GM19463 (cell line): Measurements from ENCODE around the gene TWIST2.

ENCODE experiments used
- ATAC-seq: cut with Tn5 transposase; IDR thresholded peaks from one replicate; pipeline ENCODE4 v1.9.1; 2021; ENCODE audit warnings: mild to moderate bottlenecking, moderate library complexity; ENCODE audit not compliant: unreplicated experiment

TWIST2 gene

GRCh38 chr2:238936162-238937052 lies 88.5 kb downstream of the TWIST2 start:
- no peak for ATAC-seq

DNA sequence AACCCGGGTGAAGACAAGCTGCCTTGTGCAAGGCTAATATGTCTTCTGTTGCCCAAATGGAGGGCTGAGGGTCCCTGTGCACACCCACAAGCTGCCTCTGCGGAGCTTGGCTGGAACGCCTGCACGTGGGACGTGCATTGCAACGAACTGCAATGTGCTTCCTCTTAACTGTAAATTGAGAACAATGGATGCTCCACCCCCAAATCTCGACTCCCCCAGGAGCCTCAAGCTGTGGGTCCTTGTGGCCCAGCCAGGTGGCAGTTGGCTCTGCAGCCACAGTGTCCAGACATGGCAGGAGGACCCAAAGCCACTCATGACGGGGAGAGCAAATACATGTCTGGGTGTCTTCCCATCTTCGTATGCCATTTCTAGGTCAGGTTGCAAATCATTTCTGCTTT lies 90.1 kb downstream of the TWIST2 start:
- ATAC-seq = no peak

GRCh38 chr2:238938401-238939055 lies 90.6 kb downstream of the TWIST2 start:
- no peak for ATAC-seq

DNA sequence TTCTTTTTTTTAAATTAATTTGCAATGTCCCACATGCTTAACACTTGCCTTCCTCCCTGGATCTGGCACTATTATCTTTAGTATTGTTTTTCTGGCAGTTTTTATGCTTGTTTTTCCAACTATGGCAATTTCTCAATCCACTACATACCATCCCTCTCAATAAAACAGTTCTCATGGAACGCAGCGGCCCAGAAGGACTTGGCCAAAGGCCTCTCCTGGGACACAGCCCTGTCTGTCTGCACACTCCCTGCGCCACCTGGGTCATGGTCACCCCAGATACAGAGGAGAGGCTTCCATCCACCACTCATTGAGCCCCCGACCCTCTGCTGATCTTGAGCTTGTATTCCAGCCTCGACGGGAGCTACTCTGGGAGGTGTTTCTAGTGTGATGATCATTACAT lies 91.2 kb downstream of the TWIST2 start:
- no peak for ATAC-seq

- no peak for ATAC-seq
Observed at GRCh38 chr2:238939521-238940403, 91.9 kb downstream of the TWIST2 start.

- no peak for ATAC-seq
Observed at GRCh38 chr2:238940806-238941205, 92.9 kb downstream of the TWIST2 start.

GRCh38 chr2:238941262-238941792 lies 93.4 kb downstream of the TWIST2 start:
- no peak for ATAC-seq

- ATAC-seq = no peak
Observed at GRCh38 chr2:238942080-238942725, 94.3 kb downstream of the TWIST2 start.

DNA sequence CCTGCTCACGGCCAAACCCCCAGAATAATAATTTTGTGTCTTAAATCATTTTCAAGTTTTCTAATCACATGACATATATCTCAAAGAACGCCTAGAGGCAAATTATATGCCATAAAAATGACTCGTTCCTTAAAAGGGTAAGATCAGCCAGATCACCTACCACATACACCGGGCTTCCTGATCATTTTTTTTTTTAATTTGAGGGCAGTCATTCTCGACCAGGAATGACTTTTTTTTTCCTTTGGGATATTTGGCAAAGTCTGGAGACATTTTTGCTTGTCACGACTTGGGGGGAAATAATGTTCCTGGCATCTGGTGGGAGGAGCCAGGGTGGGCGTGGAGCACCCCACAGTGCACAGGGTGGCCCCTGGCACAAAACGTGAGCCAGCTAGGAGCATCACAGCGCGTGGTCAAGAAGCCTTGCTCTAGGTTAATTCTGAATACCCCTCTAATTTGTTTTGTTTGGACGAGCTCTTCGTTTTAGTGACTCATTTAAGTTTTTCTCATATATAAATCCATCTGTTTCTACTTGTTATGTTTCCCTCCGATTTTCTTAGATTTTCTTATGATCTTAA lies 94.9 kb downstream of the TWIST2 start:
- no peak for ATAC-seq

DNA sequence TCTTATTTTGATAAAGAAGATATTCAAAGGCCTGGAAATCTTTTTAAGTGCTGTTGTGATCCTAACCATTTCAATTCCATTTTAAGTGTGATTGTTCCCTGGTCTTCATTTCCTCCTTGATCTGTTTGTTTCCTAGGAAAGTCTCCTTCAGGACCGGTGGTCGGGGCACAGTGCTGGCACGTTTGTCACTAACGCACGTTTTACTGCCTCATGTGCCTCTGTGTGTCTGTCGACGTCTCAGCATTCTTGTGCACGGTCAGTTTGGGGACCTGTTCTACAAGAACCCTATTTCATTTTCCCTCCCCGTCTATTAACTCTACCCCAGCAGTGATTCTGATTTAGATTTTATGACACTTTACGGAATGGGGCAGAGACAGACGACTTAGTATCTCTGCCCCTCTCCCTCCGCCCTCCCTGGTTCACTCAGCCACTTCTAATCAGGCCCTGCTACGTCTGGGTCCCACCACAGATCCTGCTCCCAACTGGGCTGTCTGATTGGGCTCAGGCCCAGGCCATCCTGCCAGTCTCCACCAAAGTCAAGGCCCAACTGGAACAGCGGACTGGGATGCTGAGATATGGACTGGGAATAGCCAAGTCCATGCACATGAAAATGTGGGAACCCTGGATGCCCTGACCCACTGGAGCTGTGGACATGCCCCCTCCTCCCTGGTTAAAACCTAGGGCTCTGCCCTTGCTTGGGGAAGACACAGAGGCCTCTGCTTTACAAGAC lies 95.6 kb downstream of the TWIST2 start:
- ATAC-seq = no peak

- no peak for ATAC-seq
Observed at GRCh38 chr2:238945433-238946150, 97.7 kb downstream of the TWIST2 start.

DNA sequence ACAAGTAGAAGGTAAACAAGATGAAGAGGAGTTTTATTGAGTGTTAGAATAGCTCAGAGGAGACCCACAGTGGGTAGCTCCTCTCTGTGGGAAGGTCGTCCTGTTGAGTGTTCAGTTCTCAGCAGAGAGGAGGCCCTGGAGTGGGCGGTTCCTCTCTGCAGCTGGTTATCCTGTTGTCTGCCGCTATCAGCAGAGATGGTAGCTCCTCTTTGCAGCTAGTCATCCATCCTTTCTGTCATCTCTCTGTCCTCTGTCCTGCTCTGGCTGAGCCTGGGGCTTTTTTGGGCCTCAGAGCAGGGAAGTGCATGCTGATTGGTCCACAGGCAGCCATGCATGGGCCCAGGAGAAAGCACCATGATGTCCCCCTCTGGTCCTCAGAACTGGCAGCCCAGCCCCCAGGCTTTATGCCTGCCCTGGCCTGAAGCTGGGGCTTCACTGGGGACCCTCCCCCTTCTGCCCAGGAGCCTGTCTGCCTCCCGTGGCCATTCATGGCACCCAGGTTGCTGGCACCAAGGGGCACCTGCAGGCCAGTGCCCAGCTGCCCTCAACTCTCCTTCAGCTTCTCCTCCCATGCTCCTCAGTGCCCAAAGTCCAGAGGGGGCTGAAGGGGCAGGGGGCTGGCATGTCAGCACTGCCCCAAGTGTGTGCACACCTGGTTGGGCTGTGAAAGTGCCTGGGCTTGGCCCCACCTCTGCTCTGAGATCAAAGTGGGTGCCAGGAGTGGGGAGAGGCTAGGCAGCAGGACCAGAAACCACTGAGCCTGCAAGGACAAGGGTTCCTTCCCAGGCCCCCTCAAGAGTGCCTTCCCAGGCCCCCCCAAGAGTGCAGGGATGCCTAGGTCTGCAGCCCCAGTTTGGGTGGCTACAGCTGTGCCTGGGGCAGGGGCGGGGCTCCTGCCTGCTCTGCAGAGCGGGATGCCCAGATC lies 98.7 kb downstream of the TWIST2 start:
- no peak for ATAC-seq

DNA sequence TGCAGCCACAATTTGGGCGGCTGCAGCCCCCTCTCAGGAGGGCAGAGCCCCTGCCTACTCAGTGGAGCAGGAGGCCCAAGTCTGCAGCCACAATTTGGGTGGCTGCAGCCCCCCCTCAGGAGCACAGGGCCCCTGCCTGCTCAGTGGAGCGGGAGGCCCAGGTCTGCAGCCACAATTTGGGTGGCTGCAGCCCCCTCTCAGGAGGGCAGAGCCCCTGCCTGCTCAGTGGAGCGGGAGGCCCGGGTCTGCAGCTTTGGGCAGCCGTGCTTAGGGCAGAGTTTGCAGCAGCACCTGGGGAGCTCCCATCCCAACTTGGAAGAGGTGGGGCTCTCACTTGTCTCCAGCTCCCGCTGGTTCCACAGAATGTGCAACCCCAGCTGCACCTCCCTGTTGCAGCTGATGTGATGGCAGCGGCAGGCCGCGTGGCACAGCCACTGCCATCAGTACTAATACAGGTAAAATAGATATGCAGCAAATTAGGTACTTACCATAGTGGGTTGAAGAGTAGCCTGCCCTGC lies 99.4 kb downstream of the TWIST2 start:
- ATAC-seq = no peak

GRCh38 chr2:238947920-238948710 lies 100.2 kb downstream of the TWIST2 start:
- ATAC-seq = no peak

DNA sequence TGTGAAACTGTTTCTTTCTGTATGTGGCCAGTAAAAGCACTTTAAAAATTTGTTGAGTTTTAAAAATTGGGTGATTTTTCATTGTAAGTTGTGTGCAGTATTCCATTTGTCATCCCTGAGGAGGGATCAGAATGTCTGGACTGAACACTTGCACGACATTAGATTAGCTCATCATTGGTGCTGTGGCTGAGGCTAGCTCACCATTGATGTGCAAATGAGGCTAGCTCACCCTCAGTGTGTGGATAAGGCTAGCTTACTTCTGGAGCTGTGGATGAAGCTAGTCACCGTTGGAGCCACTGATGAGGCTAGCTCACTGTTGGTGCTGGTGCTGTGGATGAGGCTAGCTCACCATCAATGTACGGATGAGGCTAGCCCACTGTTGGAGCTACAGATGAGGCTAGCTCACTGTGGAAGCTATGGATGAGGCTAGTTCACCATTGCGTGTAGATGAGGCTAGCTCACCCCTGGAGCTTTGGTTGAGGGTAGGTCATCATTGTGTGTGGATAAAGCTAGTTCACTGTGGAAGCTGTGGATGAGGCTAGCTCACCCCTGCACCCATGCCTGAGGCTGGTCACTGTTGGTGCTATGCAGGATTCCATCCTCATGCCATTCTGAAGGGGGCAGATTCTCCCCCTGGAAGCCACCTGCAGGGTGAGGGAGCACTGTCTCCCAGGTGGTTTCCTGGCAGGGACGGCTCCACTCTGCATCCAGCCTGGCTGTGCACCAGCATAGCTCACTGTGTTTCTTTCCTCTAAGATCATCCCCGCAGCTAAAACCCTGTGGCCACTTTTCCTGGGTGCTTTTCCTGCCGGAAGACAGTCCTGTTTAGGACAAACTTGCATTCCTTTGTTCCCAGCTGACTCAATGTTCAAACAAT lies 101.1 kb downstream of the TWIST2 start:
- no peak for ATAC-seq
